RWPE2 (cell line): ENCODE measurements around the gene YWHAQ.

Experiments
- ATAC-seq: fragments of 200-7000 bp; cut with Tn5 transposase; 3 replicates; pipeline ENCODE4 v1.9.1; 2021; ENCODE audit warnings: low read depth
- DNase-seq: peaks from one replicate; pipeline ENCODE4 v3.0.0-alpha.2; 2020; ENCODE audit warnings: low spot score
- H3K27ac ChIP-seq: fragments of 450-650 bp; 2 replicates; pipeline ENCODE4 v1.5.1; 2017; ENCODE audit warnings: mild to moderate bottlenecking; ENCODE audit not compliant: poor library complexity, severe bottlenecking
- H3K27me3 ChIP-seq: fragments of 250-450 bp; sonication (Bioruptor Pico); 2 replicates; pipeline ENCODE4 v1.5.1; 2021; ENCODE audit warnings: mild to moderate bottlenecking, moderate library complexity; ENCODE audit not compliant: insufficient read depth, poor library complexity, severe bottlenecking
- H3K36me3 ChIP-seq: fragments of 250-450 bp; sonication (Bioruptor Pico); 2 replicates; pipeline ENCODE4 v1.5.1; 2020; ENCODE audit warnings: low read depth, mild to moderate bottlenecking, moderate library complexity
- H3K4me1 ChIP-seq: fragments of 250-450 bp; sonication (Bioruptor Pico); 2 replicates; pipeline ENCODE4 v1.5.1; 2021; ENCODE audit warnings: mild to moderate bottlenecking, moderate library complexity; ENCODE audit not compliant: insufficient read depth, poor library complexity, severe bottlenecking
- H3K4me3 ChIP-seq: fragments of 250-450 bp; sonication (Bioruptor Pico); 2 replicates; pipeline ENCODE4 v1.5.1; 2021; ENCODE audit warnings: mild to moderate bottlenecking, moderate library complexity; ENCODE audit not compliant: severe bottlenecking
- H3K9me3 ChIP-seq: fragments of 250-450 bp; sonication (Bioruptor Pico); 2 replicates; pipeline ENCODE4 v1.5.1; 2021; ENCODE audit warnings: mild to moderate bottlenecking, moderate library complexity; ENCODE audit not compliant: severe bottlenecking
- TF ChIP-seq, protein P1 (sequence below): fragments of 450-650 bp; IDR thresholded peaks from one replicate; pipeline ENCODE4 v1.5.1; 2017; ENCODE audit warnings: mild to moderate bottlenecking, moderate library complexity; ENCODE audit not compliant: poor library complexity, severe bottlenecking

YWHAQ gene

DNA sequence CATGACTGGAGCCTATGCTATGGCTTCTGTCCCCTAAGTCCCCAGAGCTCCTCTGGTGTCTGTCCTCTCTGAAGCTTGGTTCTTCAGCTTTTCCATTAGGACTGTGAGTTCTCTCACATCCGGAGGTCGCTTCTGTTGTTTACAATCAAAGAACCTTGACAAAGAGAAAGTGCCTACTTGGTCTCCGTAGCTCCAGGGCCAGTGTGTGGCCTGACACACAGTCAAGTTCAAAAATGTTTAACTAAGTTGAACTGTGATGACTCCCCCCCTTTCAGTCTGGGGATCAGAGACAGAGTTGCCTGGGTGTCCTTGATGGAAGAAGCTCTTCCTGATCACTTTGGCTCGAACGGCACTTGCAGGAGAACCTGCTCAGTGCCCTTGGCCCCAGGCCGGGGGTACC lies 26.3 kb upstream of the YWHAQ start:
- Histone ChIP-seq H3K4me1 (peaks cover 26% of the 10 kb centered on the region), H3K4me3 (no peak overlapping the region), H3K27ac (no peak overlapping the region), H3K27me3 (no peaks in the 10 kb centered on the region), H3K36me3 (no peaks in the 10 kb centered on the region), H3K9me3 (no peaks in the 10 kb centered on the region)
- no peak for ATAC-seq
- DNase-seq, result no peak
- TF ChIP-seq, protein P1, sequence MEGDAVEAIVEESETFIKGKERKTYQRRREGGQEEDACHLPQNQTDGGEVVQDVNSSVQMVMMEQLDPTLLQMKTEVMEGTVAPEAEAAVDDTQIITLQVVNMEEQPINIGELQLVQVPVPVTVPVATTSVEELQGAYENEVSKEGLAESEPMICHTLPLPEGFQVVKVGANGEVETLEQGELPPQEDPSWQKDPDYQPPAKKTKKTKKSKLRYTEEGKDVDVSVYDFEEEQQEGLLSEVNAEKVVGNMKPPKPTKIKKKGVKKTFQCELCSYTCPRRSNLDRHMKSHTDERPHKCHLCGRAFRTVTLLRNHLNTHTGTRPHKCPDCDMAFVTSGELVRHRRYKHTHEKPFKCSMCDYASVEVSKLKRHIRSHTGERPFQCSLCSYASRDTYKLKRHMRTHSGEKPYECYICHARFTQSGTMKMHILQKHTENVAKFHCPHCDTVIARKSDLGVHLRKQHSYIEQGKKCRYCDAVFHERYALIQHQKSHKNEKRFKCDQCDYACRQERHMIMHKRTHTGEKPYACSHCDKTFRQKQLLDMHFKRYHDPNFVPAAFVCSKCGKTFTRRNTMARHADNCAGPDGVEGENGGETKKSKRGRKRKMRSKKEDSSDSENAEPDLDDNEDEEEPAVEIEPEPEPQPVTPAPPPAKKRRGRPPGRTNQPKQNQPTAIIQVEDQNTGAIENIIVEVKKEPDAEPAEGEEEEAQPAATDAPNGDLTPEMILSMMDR, result no peak

DNA sequence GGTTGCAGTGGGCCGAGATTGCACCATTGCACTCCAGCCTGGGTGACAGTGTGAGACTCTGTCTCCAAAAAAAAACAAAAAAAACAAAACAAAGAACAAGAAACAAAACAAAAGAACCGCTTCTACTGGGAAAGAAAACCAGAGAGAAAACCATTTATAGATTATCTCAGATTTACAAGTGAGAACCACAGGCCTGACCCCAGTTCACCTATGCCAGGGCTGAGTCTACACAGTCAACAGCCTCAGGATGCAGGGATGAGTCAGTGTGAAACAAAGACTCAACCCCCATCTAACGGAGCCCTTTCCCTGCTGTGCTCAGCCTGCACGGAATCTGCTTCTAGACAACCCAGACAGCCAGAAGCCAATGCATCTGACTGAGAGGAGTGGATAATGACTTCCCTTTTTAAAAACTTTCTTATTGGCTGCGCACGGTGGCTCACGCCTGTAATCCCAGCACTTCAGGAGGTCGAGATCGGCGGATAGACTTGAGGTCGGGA lies 25.5 kb upstream of the YWHAQ start:
- no peaks in the 10 kb centered on the region for H3K27me3 ChIP-seq
- no peak overlapping the region for H3K4me3 ChIP-seq
- TF ChIP-seq, protein P1, result no peak
- peak overlapping the region; percentile 53 for H3K27ac ChIP-seq
- ATAC-seq (peak; percentile 98), DNase-seq (peak; percentile 82)
- H3K4me1 ChIP-seq, result peaks cover 26% of the 10 kb centered on the region
- H3K9me3 ChIP-seq, result no peaks in the 10 kb centered on the region
- no peaks in the 10 kb centered on the region for H3K36me3 ChIP-seq

DNA sequence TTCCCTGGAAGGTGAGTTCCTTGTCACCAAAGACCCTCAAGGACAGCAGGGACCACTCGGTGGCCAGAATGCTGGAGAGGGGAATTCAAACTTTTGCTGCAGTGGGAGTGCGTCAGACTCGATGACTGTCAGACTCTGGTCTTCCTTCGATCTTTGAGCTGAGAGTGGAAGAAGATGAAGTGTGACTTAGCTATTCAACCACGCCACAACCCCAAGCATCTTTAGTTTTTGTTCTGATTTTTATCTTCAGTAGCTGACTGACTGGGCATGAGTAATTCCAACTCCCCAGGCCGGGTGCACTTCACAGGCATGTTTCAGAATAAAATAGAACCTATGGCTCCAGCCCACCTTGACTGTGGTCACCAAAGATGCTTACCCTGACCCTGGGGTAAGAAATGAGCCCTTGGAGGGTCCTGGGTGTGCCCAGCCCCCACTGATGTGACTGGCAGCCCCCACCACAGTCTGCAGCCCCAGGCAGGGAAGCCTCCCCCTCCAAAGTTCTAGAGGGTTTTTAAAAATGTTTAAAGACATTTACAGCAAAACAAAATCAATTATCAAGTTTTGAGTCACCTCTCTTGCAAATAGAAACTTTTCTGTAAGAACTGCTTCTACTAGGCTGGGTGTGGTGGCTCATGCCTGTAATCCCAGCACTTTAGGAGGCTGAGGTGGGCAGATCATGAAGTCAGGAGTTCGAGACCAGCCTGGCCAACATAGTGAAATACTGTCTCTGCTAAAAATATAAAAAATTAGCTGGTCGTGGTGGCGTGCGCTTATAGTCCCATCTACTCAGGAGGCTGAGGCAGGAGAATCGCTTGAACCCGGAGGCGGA lies 24.9 kb upstream of the YWHAQ start:
- DNase-seq, result no peak
- ATAC-seq, result peak; percentile 64
- Histone ChIP-seq H3K27ac (peak overlapping the region; percentile 53), H3K4me1 (peaks cover 26% of the 10 kb centered on the region), H3K36me3 (no peaks in the 10 kb centered on the region), H3K9me3 (no peaks in the 10 kb centered on the region), H3K4me3 (no peak overlapping the region), H3K27me3 (no peaks in the 10 kb centered on the region)
- TF ChIP-seq, protein P1, result no peak

DNA sequence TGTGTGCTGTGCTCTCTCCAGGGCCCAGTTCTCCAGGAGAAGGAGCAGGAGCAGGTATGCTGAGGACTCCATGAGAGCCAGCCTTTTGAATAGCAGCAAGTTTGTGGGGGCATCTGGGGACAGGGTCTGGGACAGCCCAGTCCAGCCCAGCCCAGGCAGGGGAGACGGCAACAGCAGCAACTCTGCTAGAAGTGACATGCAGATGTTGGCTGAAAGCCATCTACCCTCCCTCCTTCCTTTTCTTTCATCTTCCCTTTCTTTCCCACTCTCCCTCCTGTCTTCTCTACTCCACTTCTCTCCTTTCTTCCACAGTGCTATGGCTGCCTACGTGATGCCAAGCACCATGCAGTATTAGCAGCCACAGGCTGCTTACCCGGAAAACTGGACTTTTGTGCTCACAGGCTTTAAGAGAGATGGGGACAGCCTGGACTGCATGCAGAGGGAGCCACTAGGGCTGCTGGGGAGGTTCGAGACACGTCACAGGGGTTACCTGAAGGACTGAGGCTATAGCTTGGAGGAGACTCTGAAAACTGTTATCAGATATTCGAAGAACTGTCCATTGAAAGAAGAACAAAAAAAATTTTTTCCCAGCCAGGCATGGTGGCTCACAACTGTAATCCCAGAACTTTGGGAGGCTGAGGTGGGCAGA lies 23.8 kb upstream of the YWHAQ start:
- H3K27ac ChIP-seq, result no peak overlapping the region
- H3K36me3 ChIP-seq, result no peaks in the 10 kb centered on the region
- TF ChIP-seq, protein P1, result no peak
- no peaks in the 10 kb centered on the region for H3K27me3 ChIP-seq
- H3K4me3 ChIP-seq, result no peak overlapping the region
- DNase-seq, result no peak
- peaks cover 26% of the 10 kb centered on the region for H3K4me1 ChIP-seq
- H3K9me3 ChIP-seq, result no peaks in the 10 kb centered on the region
- no peak for ATAC-seq
